ENCODE results near the gene RALGAPA1. TPM values are rescaled to one million over a fixed set of nuclear protein-coding genes. Genes with fewer than 3 reads are reported as not detected.

RALGAPA1 gene
- total and polyA plus RNA-seq, 9 of the 15 experiments (the other 6 are each of a cell fraction or from before 2014, with no cell fraction given), result 2.5 to 16.3 (median 6.2) TPM

DNA sequence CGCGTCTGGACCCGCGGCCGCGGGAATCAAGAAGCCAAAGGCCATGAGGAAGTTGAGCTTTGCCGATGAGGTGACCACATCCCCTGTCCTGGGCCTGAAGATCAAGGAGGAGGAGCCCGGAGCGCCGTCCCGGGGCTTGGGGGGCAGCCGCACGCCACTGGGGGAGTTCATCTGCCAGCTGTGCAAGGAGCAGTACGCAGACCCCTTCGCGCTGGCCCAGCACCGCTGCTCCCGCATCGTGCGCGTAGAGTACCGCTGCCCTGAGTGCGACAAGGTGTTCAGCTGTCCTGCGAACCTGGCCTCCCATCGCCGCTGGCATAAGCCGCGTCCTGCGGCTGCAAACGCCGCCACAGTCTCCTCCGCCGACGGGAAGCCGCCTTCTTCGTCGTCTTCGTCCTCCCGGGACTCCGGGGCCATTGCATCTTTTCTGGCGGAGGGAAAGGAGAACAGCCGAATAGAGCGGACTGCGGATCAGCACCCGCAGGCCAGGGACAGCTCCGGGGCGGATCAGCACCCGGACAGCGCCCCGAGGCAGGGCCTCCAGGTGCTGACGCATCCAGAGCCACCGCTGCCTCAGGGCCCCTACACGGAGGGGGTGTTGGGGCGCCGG, 274.1 kb downstream of the RALGAPA1 start (continued):
- TF ChIP-seq, protein P1, sequence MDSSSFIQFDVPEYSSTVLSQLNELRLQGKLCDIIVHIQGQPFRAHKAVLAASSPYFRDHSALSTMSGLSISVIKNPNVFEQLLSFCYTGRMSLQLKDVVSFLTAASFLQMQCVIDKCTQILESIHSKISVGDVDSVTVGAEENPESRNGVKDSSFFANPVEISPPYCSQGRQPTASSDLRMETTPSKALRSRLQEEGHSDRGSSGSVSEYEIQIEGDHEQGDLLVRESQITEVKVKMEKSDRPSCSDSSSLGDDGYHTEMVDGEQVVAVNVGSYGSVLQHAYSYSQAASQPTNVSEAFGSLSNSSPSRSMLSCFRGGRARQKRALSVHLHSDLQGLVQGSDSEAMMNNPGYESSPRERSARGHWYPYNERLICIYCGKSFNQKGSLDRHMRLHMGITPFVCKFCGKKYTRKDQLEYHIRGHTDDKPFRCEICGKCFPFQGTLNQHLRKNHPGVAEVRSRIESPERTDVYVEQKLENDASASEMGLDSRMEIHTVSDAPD (CRISPR knock-in tag; IDR thresholded peaks at IDR 0.05), result no peak
- TF ChIP-seq DDX20 (tag; IDR thresholded peaks at IDR 0.05; ENCODE audit: low read depth) (no peak), ZNF143 (CRISPR knock-in tag; IDR thresholded peaks at IDR 0.05) (peak; percentile 63; the same call in 1 of the 2 replicates), ZNF165 (CRISPR knock-in tag; IDR thresholded peaks at IDR 0.05; ENCODE audit: borderline replicate concordance) (no peak), STAG1 (CRISPR knock-in tag; IDR thresholded peaks at IDR 0.05; ENCODE audit: borderline replicate concordance) (peak; percentile 97), SMAD3 (CRISPR knock-in tag; conservative IDR thresholded peaks at IDR 0.05) (0 out of 2 replicates have a peak, but pooled peaks have one; percentile 50)
- TF ChIP-seq, protein P2, sequence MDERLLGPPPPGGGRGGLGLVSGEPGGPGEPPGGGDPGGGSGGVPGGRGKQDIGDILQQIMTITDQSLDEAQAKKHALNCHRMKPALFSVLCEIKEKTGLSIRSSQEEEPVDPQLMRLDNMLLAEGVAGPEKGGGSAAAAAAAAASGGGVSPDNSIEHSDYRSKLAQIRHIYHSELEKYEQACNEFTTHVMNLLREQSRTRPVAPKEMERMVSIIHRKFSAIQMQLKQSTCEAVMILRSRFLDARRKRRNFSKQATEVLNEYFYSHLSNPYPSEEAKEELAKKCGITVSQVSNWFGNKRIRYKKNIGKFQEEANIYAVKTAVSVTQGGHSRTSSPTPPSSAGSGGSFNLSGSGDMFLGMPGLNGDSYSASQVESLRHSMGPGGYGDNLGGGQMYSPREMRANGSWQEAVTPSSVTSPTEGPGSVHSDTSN (CRISPR knock-in tag; IDR thresholded peaks at IDR 0.05; ENCODE audit: low read depth), result peak; percentile 89
- TF ChIP-seq, protein P2 (tag; conservative IDR thresholded peaks at IDR 0.05; ENCODE audit: low read depth), result no peak
- TF ChIP-seq, protein P3, sequence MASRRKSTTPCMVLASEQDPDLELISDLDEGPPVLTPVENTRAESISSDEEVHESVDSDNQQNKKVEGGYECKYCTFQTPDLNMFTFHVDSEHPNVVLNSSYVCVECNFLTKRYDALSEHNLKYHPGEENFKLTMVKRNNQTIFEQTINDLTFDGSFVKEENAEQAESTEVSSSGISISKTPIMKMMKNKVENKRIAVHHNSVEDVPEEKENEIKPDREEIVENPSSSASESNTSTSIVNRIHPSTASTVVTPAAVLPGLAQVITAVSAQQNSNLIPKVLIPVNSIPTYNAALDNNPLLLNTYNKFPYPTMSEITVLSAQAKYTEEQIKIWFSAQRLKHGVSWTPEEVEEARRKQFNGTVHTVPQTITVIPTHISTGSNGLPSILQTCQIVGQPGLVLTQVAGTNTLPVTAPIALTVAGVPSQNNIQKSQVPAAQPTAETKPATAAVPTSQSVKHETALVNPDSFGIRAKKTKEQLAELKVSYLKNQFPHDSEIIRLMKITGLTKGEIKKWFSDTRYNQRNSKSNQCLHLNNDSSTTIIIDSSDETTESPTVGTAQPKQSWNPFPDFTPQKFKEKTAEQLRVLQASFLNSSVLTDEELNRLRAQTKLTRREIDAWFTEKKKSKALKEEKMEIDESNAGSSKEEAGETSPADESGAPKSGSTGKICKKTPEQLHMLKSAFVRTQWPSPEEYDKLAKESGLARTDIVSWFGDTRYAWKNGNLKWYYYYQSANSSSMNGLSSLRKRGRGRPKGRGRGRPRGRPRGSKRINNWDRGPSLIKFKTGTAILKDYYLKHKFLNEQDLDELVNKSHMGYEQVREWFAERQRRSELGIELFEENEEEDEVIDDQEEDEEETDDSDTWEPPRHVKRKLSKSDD (conservative IDR thresholded peaks at IDR 0.05; ENCODE audit: low read length), result no peak
- TF ChIP-seq, protein P4, sequence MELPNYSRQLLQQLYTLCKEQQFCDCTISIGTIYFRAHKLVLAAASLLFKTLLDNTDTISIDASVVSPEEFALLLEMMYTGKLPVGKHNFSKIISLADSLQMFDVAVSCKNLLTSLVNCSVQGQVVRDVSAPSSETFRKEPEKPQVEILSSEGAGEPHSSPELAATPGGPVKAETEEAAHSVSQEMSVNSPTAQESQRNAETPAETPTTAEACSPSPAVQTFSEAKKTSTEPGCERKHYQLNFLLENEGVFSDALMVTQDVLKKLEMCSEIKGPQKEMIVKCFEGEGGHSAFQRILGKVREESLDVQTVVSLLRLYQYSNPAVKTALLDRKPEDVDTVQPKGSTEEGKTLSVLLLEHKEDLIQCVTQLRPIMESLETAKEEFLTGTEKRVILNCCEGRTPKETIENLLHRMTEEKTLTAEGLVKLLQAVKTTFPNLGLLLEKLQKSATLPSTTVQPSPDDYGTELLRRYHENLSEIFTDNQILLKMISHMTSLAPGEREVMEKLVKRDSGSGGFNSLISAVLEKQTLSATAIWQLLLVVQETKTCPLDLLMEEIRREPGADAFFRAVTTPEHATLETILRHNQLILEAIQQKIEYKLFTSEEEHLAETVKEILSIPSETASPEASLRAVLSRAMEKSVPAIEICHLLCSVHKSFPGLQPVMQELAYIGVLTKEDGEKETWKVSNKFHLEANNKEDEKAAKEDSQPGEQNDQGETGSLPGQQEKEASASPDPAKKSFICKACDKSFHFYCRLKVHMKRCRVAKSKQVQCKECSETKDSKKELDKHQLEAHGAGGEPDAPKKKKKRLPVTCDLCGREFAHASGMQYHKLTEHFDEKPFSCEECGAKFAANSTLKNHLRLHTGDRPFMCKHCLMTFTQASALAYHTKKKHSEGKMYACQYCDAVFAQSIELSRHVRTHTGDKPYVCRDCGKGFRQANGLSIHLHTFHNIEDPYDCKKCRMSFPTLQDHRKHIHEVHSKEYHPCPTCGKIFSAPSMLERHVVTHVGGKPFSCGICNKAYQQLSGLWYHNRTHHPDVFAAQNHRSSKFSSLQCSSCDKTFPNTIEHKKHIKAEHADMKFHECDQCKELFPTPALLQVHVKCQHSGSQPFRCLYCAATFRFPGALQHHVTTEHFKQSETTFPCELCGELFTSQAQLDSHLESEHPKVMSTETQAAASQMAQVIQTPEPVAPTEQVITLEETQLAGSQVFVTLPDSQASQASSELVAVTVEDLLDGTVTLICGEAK (IDR thresholded peaks at IDR 0.05), result peak; percentile 90
- TF ChIP-seq, protein P4 (CRISPR knock-in tag; IDR thresholded peaks at IDR 0.05), result peak; percentile 86

All from K562 (cell line).